Caco-2 (cell line): ENCODE measurements around the gene OR52L1. TPM values are rescaled to one million over a fixed set of nuclear protein-coding genes. Genes with fewer than 3 reads are reported as not detected.

ENCODE experiments used
- BruUV-seq: library from RNA; stranded (reverse); fragments of 400-500 nt; replicated peaks from 2 replicates; lab custom pipeline; 2021; lab: Mats Ljungman, UMichigan
- CTCF ChIA-PET: fragments of 300-600 bp; sonication (Branson Sonifier 250); formaldehyde crosslinking; loops from one replicate; lab custom pipeline; 2022; ENCODE audit warnings: antibody characterized with exemption; lab: Charles Lee
- POLR2A ChIA-PET: fragments of 300-600 bp; sonication (Branson Sonifier 250); formaldehyde crosslinking; loops from one replicate; lab custom pipeline; 2022; ENCODE audit warnings: antibody characterized with exemption; lab: Charles Lee
- DNase-seq, 2 experiments: peaks; one replicate each; pipeline versions ENCODE4 v3.0.0 to v3.0.0-alpha.2; 2020 to 2022
- H3K27me3 ChIP-seq: replicated peaks from 2 replicates; pipeline ENCODE4 v1.6.0; 2011; ENCODE audit warnings: low read length; ENCODE audit not compliant: control insufficient read depth, insufficient read depth
- H3K36me3 ChIP-seq: 2 replicates; pipeline ENCODE4 v1.5.1; 2011; ENCODE audit warnings: low read length; ENCODE audit not compliant: control insufficient read depth, insufficient read depth
- H3K4me1 ChIP-seq: fragments of 250-450 bp; sonication (Bioruptor Pico); 2 replicates; pipeline ENCODE4 v1.5.1; 2020; ENCODE audit warnings: mild to moderate bottlenecking
- H3K4me3 ChIP-seq: 2 replicates; pipeline ENCODE4 v1.5.1; 2011; ENCODE audit warnings: low read depth, mild to moderate bottlenecking, control low read depth, low read length
- H3K9me3 ChIP-seq: fragments of 250-450 bp; sonication (Bioruptor Pico); 2 replicates; pipeline ENCODE4 v1.5.1; 2020; ENCODE audit warnings: mild to moderate bottlenecking, moderate library complexity
- H3K27ac Mint-ChIP-seq: one replicate; pipeline ENCODE4 v1.8.0; 2022; ENCODE audit warnings: mixed read lengths; ENCODE audit not compliant: unreplicated experiment
- H3K27me3 Mint-ChIP-seq: one replicate; pipeline ENCODE4 v1.8.0; 2022; ENCODE audit warnings: mixed read lengths; ENCODE audit not compliant: insufficient read depth, unreplicated experiment
- H3K36me3 Mint-ChIP-seq: one replicate; pipeline ENCODE4 v1.8.0; 2022; ENCODE audit warnings: mild to moderate bottlenecking, mixed read lengths; ENCODE audit not compliant: insufficient read depth, unreplicated experiment
- H3K4me1 Mint-ChIP-seq: one replicate; pipeline ENCODE4 v1.8.0; 2022; ENCODE audit warnings: low read depth, mixed read lengths; ENCODE audit not compliant: unreplicated experiment
- H3K4me3 Mint-ChIP-seq: one replicate; pipeline ENCODE4 v1.8.0; 2022; ENCODE audit warnings: mild to moderate bottlenecking, moderate library complexity, mixed read lengths; ENCODE audit not compliant: unreplicated experiment
- H3K9me3 Mint-ChIP-seq: one replicate; pipeline ENCODE4 v1.8.0; 2022; ENCODE audit warnings: mixed read lengths; ENCODE audit not compliant: unreplicated experiment
- CTCF ChIP-seq, 2 experiments: fragments of 200-600 bp in 1 of 2; IDR thresholded peaks; 1 replicate in 1 of 2; 2 replicates in 1 of 2; pipeline versions ENCODE4 v1.5.1 to v1.8.0; 2011 to 2022; ENCODE audit warnings: antibody characterized with exemption in 1 of 2, control low read depth in 1 of 2, inconsistent platforms in 1 of 2, low read depth in 1 of 2, low read length in 1 of 2, mild to moderate bottlenecking in 1 of 2, moderate library complexity in 1 of 2; ENCODE audit not compliant: insufficient read depth in 1 of 2, severe bottlenecking in 1 of 2, unreplicated experiment in 1 of 2
- intact Hi-C: fragments of 100-400 bp; cut with micrococcal nuclease; formaldehyde crosslinking; loops from one replicate; pipeline ENCODE4 v1.10.0; 2022; ENCODE audit not compliant: unreplicated experiment
- total RNA-seq: library from RNA; stranded (reverse); gene quantifications from 2 replicates; pipeline ENCODE4 v1.2.3, GENCODE V29; 2022

The OR52L1 gene
- total RNA-seq, 1 experiment from 2014 or later, result not detected

GRCh38 chr11:5973530-5973929 is 13.3 kb downstream of the OR52L1 start:
- H3K27me3 ChIP-seq, result no peaks in the 10 kb centered on the region; the same call in 1 of the 2 replicates
- TF ChIP-seq CTCF (IDR thresholded peaks at IDR 0.05; ENCODE audit: insufficient read depth in 1 of 2, low read depth in 1 of 2, low read length in 1 of 2, severe bottlenecking in 1 of 2, unreplicated experiment in 1 of 2), result no peak
- Mint-ChIP-seq H3K4me3 (no peak overlapping the region), H3K4me1 (no peaks in the 10 kb centered on the region), H3K27ac (no peak overlapping the region), H3K27me3 (peaks cover 8% of the 10 kb centered on the region), H3K36me3 (no peaks in the 10 kb centered on the region), H3K9me3 (no peaks in the 10 kb centered on the region)
- H3K4me3 ChIP-seq, result no peak overlapping the region
- DNase-seq, result no peak
- intact Hi-C loops, result no loop called here
- POLR2A ChIA-PET, result no interaction called here
- H3K36me3 ChIP-seq, result no peaks in the 10 kb centered on the region
- no peaks in the 10 kb centered on the region for H3K4me1 ChIP-seq
- H3K9me3 ChIP-seq, result no peaks in the 10 kb centered on the region
- BruUV-seq, result no TSS peak
- CTCF ChIA-PET, result no interaction called here

GRCh38 chr11:5968394-5968793 is 18.4 kb downstream of the OR52L1 start, which contains the start of gene OR56A5:
TSS of gene OR56A5 (minus strand) at chr11:5968494. CDS start at chr11:5968494, 0 bp downstream.
- BruUV-seq, result no TSS peak

GRCh38 chr11:5967708-5968107 is 19.1 kb downstream of the OR52L1 start:
- H3K9me3 Mint-ChIP-seq, result peaks cover 20% of the 10 kb centered on the region
- intact Hi-C loops, result no loop called here
- ChIA-PET CTCF (no interaction called here), POLR2A (no interaction called here)
- H3K36me3 ChIP-seq, result no peaks in the 10 kb centered on the region
- no peak for DNase-seq
- no peaks in the 10 kb centered on the region; the same call in 1 of the 2 replicates for H3K27me3 ChIP-seq
- no peak overlapping the region for H3K4me3 ChIP-seq
- H3K36me3 Mint-ChIP-seq, result no peaks in the 10 kb centered on the region
- no peaks in the 10 kb centered on the region for H3K4me1 ChIP-seq
- no peaks in the 10 kb centered on the region for H3K9me3 ChIP-seq
- BruUV-seq, result no TSS peak
- peaks cover 8% of the 10 kb centered on the region for H3K27me3 Mint-ChIP-seq
- no peaks in the 10 kb centered on the region for H3K4me1 Mint-ChIP-seq
- H3K27ac Mint-ChIP-seq, result no peak overlapping the region
- H3K4me3 Mint-ChIP-seq, result no peak overlapping the region
- TF ChIP-seq CTCF (IDR thresholded peaks at IDR 0.05; ENCODE audit: insufficient read depth in 1 of 2, low read depth in 1 of 2, low read length in 1 of 2, severe bottlenecking in 1 of 2, unreplicated experiment in 1 of 2), result no peak

More at GRCh38 chr11:5968394-5968793, 18.4 kb downstream of the OR52L1 start, which contains the start of gene OR56A5:
- Histone ChIP-seq H3K36me3 (no peaks in the 10 kb centered on the region), H3K4me3 (no peak within 1 kb of the TSS), H3K4me1 (no peaks in the 10 kb centered on the region), H3K27me3 (no peaks in the 10 kb centered on the region; the same call in 1 of the 2 replicates), H3K9me3 (no peaks in the 10 kb centered on the region)
- Mint-ChIP-seq H3K36me3 (no peaks in the 10 kb centered on the region), H3K27ac (no peak within 1 kb of the TSS), H3K9me3 (peaks cover 15% of the 10 kb centered on the region), H3K27me3 (peaks cover 8% of the 10 kb centered on the region), H3K4me1 (no peaks in the 10 kb centered on the region), H3K4me3 (no peak within 1 kb of the TSS)
- intact Hi-C loops, result no loop called here
- TF ChIP-seq CTCF (IDR thresholded peaks at IDR 0.05; ENCODE audit: insufficient read depth in 1 of 2, low read depth in 1 of 2, low read length in 1 of 2, severe bottlenecking in 1 of 2, unreplicated experiment in 1 of 2), result no peak
- ChIA-PET POLR2A (no interaction called here), CTCF (no interaction called here)
- DNase-seq, result no peak
